Sigmoid colon (tissue), 4 donors: ENCODE measurements around the gene FRYL.
"Not testable (repeated sequence)": the region's sequence is repeated elsewhere in the genome, so short reads cannot be mapped to it uniquely, and the experiment has no call there.

ENCODE experiments used
- CTCF ChIP-seq, 4 experiments: fragments of 450-650 bp in 3 of 4; fragments of 200-600 bp in 1 of 4; IDR thresholded peaks; one replicate each; pipeline ENCODE4 v1.5.1; 2016 to 2019; ENCODE audit warnings: antibody characterized with exemption in 4 of 4, mild to moderate bottlenecking in 3 of 4, moderate library complexity in 2 of 4
- EP300 ChIP-seq, 4 donors: sonication (generic); formaldehyde crosslinking; IDR thresholded peaks; one replicate each; pipeline ENCODE4 v1.6.1; 2017; ENCODE audit warnings: antibody characterized with exemption in 4 of 4
- POLR2A ChIP-seq, 2 donors: fragments of 450-650 bp; IDR thresholded peaks; one replicate each; pipeline ENCODE4 v1.6.1; 2016; ENCODE audit warnings: antibody characterized with exemption in 2 of 2, mild to moderate bottlenecking in 2 of 2, moderate library complexity in 2 of 2
- POLR2AphosphoS5 ChIP-seq, 4 donors: sonication (generic); formaldehyde crosslinking; IDR thresholded peaks; one replicate each; pipeline ENCODE4 v1.6.1; 2017; ENCODE audit warnings: antibody characterized with exemption in 4 of 4

- not testable (repeated sequence) for TF ChIP-seq CTCF, POLR2AphosphoS5, POLR2A, EP300 (IDR thresholded peaks at IDR 0.05)
These were observed 97.2 kb downstream of the FRYL start for GRCh38 chr4:48682870-48683269.
